HCT116 (cell line): ENCODE data around the gene NAA16. TPM values are rescaled to one million over a fixed set of nuclear protein-coding genes. Genes with fewer than 3 reads are reported as not detected.

Experiments
- ATAC-seq: fragments of 200-7000 bp; cut with Tn5 transposase; 2 replicates; pipeline ENCODE4 v1.9.1; 2020; ENCODE audit warnings: mild to moderate bottlenecking, moderate library complexity
- BruUV-seq: library from RNA; stranded (reverse); fragments of 400-500 nt; replicated peaks from 2 replicates; lab custom pipeline; 2021; lab: Mats Ljungman, UMichigan
- CTCF ChIA-PET: fragments of 300-600 bp; sonication (Branson Sonifier 250); formaldehyde crosslinking; loops from one replicate; lab custom pipeline; 2021; ENCODE audit warnings: antibody characterized with exemption; lab: Charles Lee
- POLR2A ChIA-PET: fragments of 300-600, 350-600 bp; sonication (Branson Sonifier 250); formaldehyde crosslinking; loops from one replicate; lab custom pipeline; 2021; ENCODE audit warnings: antibody characterized with exemption; lab: Charles Lee
- RAD21 ChIA-PET, 2 experiments: fragments of 300-600 bp; sonication (Branson Sonifier 250); formaldehyde crosslinking; loops; one replicate each; lab custom pipeline; 2023; ENCODE audit warnings: low total read pairs in 2 of 2; ENCODE audit not compliant: uncharacterized antibody in 2 of 2, unreplicated experiment in 2 of 2, low non-redundant PET in 1 of 2; lab: Charles Lee
- DNase-seq: peaks from one replicate; pipeline ENCODE4 v3.0.0-alpha.2; 2010; ENCODE audit warnings: low read depth, low spot score
- H2AFZ ChIP-seq: fragments of 200-600 bp; shearing (Covaris generic), sonication (generic); 2 replicates; pipeline ENCODE4 v1.6.1; 2017; ENCODE audit warnings: low read depth, mixed run types, mixed read lengths, antibody characterized with exemption, low read length; ENCODE audit not compliant: poor library complexity, severe bottlenecking
- H3K27ac ChIP-seq: 2 replicates; pipeline ENCODE4 v1.5.1; 2012; ENCODE audit warnings: low read depth, low read length
- H3K27me3 ChIP-seq: fragments of 200-600 bp; sonication (generic); 2 replicates; pipeline ENCODE4 v1.6.1; 2016; ENCODE audit warnings: mixed run types, low read length, mixed read lengths; ENCODE audit not compliant: insufficient read depth
- H3K36me3 ChIP-seq, 2 experiments: fragments of 200-500 bp in 1 of 2; fragments of 200-600 bp in 1 of 2; sonication (Bioruptor generic) in 1 of 2; sonication (generic) in 1 of 2; 2 replicates each; pipeline versions ENCODE4 v1.5.1 to v1.6.1; 2014 to 2016; ENCODE audit warnings: low read length in 2 of 2, inconsistent platforms in 1 of 2, mixed read lengths in 1 of 2, mixed run types in 1 of 2; ENCODE audit not compliant: insufficient read depth in 2 of 2, control insufficient read depth in 1 of 2
- H3K4me1 ChIP-seq, 2 experiments: fragments of 200-600 bp in 1 of 2; sonication (generic) in 1 of 2; 2 replicates each; pipeline versions ENCODE4 v1.5.1 to v1.6.1; 2012 to 2017; ENCODE audit warnings: low read length in 2 of 2, inconsistent platforms in 1 of 2, mild to moderate bottlenecking in 1 of 2, mixed read lengths in 1 of 2, mixed run types in 1 of 2, moderate library complexity in 1 of 2; ENCODE audit not compliant: insufficient read depth in 2 of 2, control insufficient read depth in 1 of 2
- H3K4me2 ChIP-seq: fragments of 200-600 bp; sonication (generic); 2 replicates; pipeline ENCODE4 v1.6.1; 2017; ENCODE audit warnings: mixed run types, low read length, mixed read lengths
- H3K4me3 ChIP-seq, 2 experiments: fragments of 200-600 bp in 1 of 2; sonication (generic) in 1 of 2; replicated peaks in 1 of 2; 2 replicates each; pipeline ENCODE4 v1.5.1; 2011 to 2016; ENCODE audit warnings: low read length in 2 of 2, control low read depth in 1 of 2, low read depth in 1 of 2, mild to moderate bottlenecking in 1 of 2, mixed read lengths in 1 of 2, mixed run types in 1 of 2
- H3K79me2 ChIP-seq: fragments of 200-600 bp; sonication (generic); 2 replicates; pipeline ENCODE4 v1.6.1; 2017; ENCODE audit warnings: mild to moderate bottlenecking, mixed run types, low read length, moderate library complexity, mixed read lengths; ENCODE audit not compliant: insufficient read depth
- H3K9ac ChIP-seq: fragments of 200-600 bp; sonication (generic); 2 replicates; pipeline ENCODE4 v1.6.1; 2016; ENCODE audit warnings: low read length, mixed read lengths
- H3K9me2 ChIP-seq: fragments of 200-600 bp; sonication (generic), shearing (Covaris generic); 2 replicates; pipeline ENCODE4 v1.6.1; 2017; ENCODE audit warnings: mixed run types, mild to moderate bottlenecking, moderate library complexity; ENCODE audit not compliant: insufficient read depth
- H3K9me3 ChIP-seq, 2 experiments: fragments of 200-500 bp in 1 of 2; fragments of 200-600 bp in 1 of 2; sonication (Bioruptor generic) in 1 of 2; sonication (generic) in 1 of 2; 2 replicates each; pipeline ENCODE4 v1.6.1; 2014 to 2017; ENCODE audit warnings: low read length in 2 of 2, mixed read lengths in 2 of 2, inconsistent platforms in 1 of 2, low read depth in 1 of 2, mild to moderate bottlenecking in 1 of 2, mixed run types in 1 of 2, moderate library complexity in 1 of 2; ENCODE audit not compliant: control insufficient read depth in 1 of 2, insufficient read depth in 1 of 2
- H4K20me1 ChIP-seq: fragments of 200-600 bp; sonication (generic), shearing (Covaris generic); 2 replicates; pipeline ENCODE4 v1.6.1; 2017; ENCODE audit warnings: mixed run types, mild to moderate bottlenecking, moderate library complexity; ENCODE audit not compliant: insufficient read depth
- ATF3 ChIP-seq: IDR thresholded peaks from 2 replicates; pipeline ENCODE4 v1.6.1; 2012
- MAX ChIP-seq: IDR thresholded peaks from 2 replicates; pipeline ENCODE4 v1.6.1; 2012
- RAD21 ChIP-seq: IDR thresholded peaks from 2 replicates; pipeline ENCODE4 v1.6.1; 2012; ENCODE audit warnings: low read depth, mild to moderate bottlenecking
- REST ChIP-seq: IDR thresholded peaks from 2 replicates; pipeline ENCODE4 v1.6.1; 2012; ENCODE audit warnings: low read depth
- TCF7L2 ChIP-seq: IDR thresholded peaks from 2 replicates; pipeline ENCODE4 v1.7.0; 2011; ENCODE audit warnings: borderline replicate concordance, inconsistent platforms; ENCODE audit not compliant: insufficient read depth, insufficient read length; ENCODE audit errors: extremely low read depth
- ZBTB33 ChIP-seq: IDR thresholded peaks from 2 replicates; pipeline ENCODE4 v1.6.1; 2011; ENCODE audit warnings: mild to moderate bottlenecking, low read length, moderate library complexity; ENCODE audit not compliant: insufficient replicate concordance; ENCODE audit errors: extremely low read depth
- intact Hi-C: fragments of 100-400 bp; cut with micrococcal nuclease; formaldehyde crosslinking; loops from 2 replicates; pipeline ENCODE4 v1.10.0; 2022
- total RNA-seq: library from RNA; stranded (reverse); gene quantifications from one replicate; pipeline ENCODE4 v1.2.1, GENCODE V29; 2021; ENCODE audit not compliant: unreplicated experiment

NAA16 gene
- total RNA-seq, 1 experiment from 2014 or later, result 19.1 TPM

DNA sequence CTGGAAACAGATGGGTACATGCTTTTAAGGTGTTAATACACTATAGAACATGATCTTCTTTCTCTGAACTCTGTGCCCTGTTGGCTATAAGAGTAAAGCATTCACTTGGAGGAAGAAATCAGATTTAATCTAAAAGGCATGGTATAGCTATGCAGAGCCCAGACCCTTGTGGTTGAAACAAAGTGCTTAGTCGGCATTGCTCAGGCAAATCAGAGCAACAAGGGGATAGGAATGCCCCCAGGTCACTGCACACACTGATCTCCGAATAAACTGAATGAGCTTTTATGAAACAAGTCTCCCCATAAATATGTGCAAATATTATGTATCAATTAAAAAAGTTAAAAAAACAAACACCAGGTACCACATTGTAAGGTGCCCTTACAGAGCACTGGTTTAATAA is 94.3 kb downstream of the NAA16 start:
- no peaks in the 10 kb centered on the region for H3K27me3 ChIP-seq
- DNase-seq (no peak), ATAC-seq (no peak)
- H3K4me2 ChIP-seq, result no peak overlapping the region
- ChIA-PET POLR2A (no interaction called here), CTCF (no interaction called here), RAD21 (no interaction called here)
- H4K20me1 ChIP-seq, result no peaks in the 10 kb centered on the region
- no peak overlapping the region for H3K9ac ChIP-seq
- BruUV-seq, result no TSS peak
- no peaks in the 10 kb centered on the region for H3K36me3 ChIP-seq
- H3K4me3 ChIP-seq, result no peak overlapping the region
- H3K27ac ChIP-seq, result no peak overlapping the region
- no peaks in the 10 kb centered on the region for H3K9me3 ChIP-seq
- intact Hi-C loops, result no loop called here
- no peaks in the 10 kb centered on the region for H3K9me2 ChIP-seq
- TF ChIP-seq ATF3, result no peak
- no peak for TF ChIP-seq RAD21
- TF ChIP-seq ZBTB33, result no peak
- TF ChIP-seq REST, result no peak
- TF ChIP-seq MAX, result no peak
- TF ChIP-seq TCF7L2, result no peak
- H3K4me1 ChIP-seq, result peaks cover 7 to 19% of the 10 kb centered on the region in 2 experiments; a peak in 3 of 4 replicates
- no peak overlapping the region for H2AFZ ChIP-seq
- H3K79me2 ChIP-seq, result no peaks in the 10 kb centered on the region
